HS-27A (cell line): Measurements from ENCODE around the gene OLFM2.
"Not testable (repeated sequence)": the region's sequence is repeated elsewhere in the genome, so short reads cannot be mapped to it uniquely, and the experiment has no call there.

ENCODE experiments used
- DNase-seq: peaks from one replicate; pipeline ENCODE4 v3.0.0-alpha.2; 2012; ENCODE audit warnings: low read depth, missing footprints

The OLFM2 gene

GRCh38 chr19:9828551-9829063 is 107.7 kb downstream of the OLFM2 start:
- DNase-seq = no peak

GRCh38 chr19:9827289-9828238 is 108.8 kb downstream of the OLFM2 start, which contains the start of gene UBL5:
Gene UBL5, plus strand, starts transcription at chr19:9827918. Its CDS starts 420 bp downstream, at chr19:9828338.
- peak; percentile 60 for DNase-seq

GRCh38 chr19:9823816-9824215 is 112.5 kb downstream of the OLFM2 start:
- DNase-seq = no peak

- not testable (repeated sequence) for DNase-seq
Observed at GRCh38 chr19:9820034-9820433, 116.3 kb downstream of the OLFM2 start.

GRCh38 chr19:9819596-9819909 is 116.8 kb downstream of the OLFM2 start:
- no peak for DNase-seq

GRCh38 chr19:9818734-9819595 is 117.3 kb downstream of the OLFM2 start, which contains the start of gene FBXL12:
Gene FBXL12, minus strand, starts transcription at chr19:9819079. Its CDS starts 266 bp downstream, at chr19:9818813.
- DNase-seq = peak; percentile 98

GRCh38 chr19:9818175-9818733 is 118.1 kb downstream of the OLFM2 start:
- no peak for DNase-seq

GRCh38 chr19:9811139-9811538 is 125.2 kb downstream of the OLFM2 start:
- DNase-seq = no peak

GRCh38 chr19:9808855-9809824 is 127.2 kb downstream of the OLFM2 start:
- DNase-seq = no peak

GRCh38 chr19:9806803-9807202 is 129.5 kb downstream of the OLFM2 start:
- no peak for DNase-seq
